GM18520 (cell line): Measurements from ENCODE around the gene VWA7.

Experiments used
- ATAC-seq: cut with Tn5 transposase; IDR thresholded peaks from one replicate; pipeline ENCODE4 v1.9.1; 2021; ENCODE audit not compliant: unreplicated experiment

The VWA7 gene

GRCh38 chr6:31778999-31779885 is 2.1 kb upstream of the VWA7 start:
- ATAC-seq: no peak

- no peak for ATAC-seq
Measured at GRCh38 chr6:31778193-31778592, 1.1 kb upstream of the VWA7 start.

GRCh38 chr6:31777667-31778050 is 531 bp upstream of the VWA7 start:
- ATAC-seq: no peak

- no peak for ATAC-seq
Measured at GRCh38 chr6:31776485-31776988, 591 bp downstream of the VWA7 start.

- no peak for ATAC-seq
Measured at GRCh38 chr6:31775633-31776484, 1.3 kb downstream of the VWA7 start.

GRCh38 chr6:31775184-31775583 is 1.9 kb downstream of the VWA7 start:
- ATAC-seq: no peak

GRCh38 chr6:31771992-31772358 is 5.2 kb downstream of the VWA7 start:
- no peak for ATAC-seq

GRCh38 chr6:31770860-31771259 is 6.3 kb downstream of the VWA7 start:
- no peak for ATAC-seq

GRCh38 chr6:31769684-31770371 is 7.3 kb downstream of the VWA7 start:
- no peak for ATAC-seq

- ATAC-seq: no peak
Measured at GRCh38 chr6:31768363-31769257, 8.5 kb downstream of the VWA7 start.

GRCh38 chr6:31767096-31767645 is 10.0 kb downstream of the VWA7 start:
- no peak for ATAC-seq

GRCh38 chr6:31765910-31766794 is 11.0 kb downstream of the VWA7 start:
- no peak for ATAC-seq

- no peak for ATAC-seq
Measured at GRCh38 chr6:31765559-31765909, 11.6 kb downstream of the VWA7 start.

GRCh38 chr6:31764198-31764597 is 12.9 kb downstream of the VWA7 start:
- no peak for ATAC-seq

GRCh38 chr6:31763619-31763940 is 13.5 kb downstream of the VWA7 start:
- no peak for ATAC-seq

GRCh38 chr6:31762878-31763618 is 14.1 kb downstream of the VWA7 start:
- ATAC-seq: no peak

- ATAC-seq: no peak
Measured at GRCh38 chr6:31762356-31762755, 14.8 kb downstream of the VWA7 start, which contains the start of gene SAPCD1. Gene SAPCD1, plus strand, starts transcription at chr6:31762656. Its CDS starts 399 bp downstream, at chr6:31763055.

- ATAC-seq: no peak
Measured at GRCh38 chr6:31761343-31761742, 15.8 kb downstream of the VWA7 start.
